RWPE2 (cell line): Measurements from ENCODE around the gene GUCY2D.
"Not testable (repeated sequence)": the region's sequence is repeated elsewhere in the genome, so short reads cannot be mapped to it uniquely, and the experiment has no call there.

Experiments
- ATAC-seq: fragments of 200-7000 bp; cut with Tn5 transposase; 3 replicates; pipeline ENCODE4 v1.9.1; 2021; ENCODE audit warnings: low read depth
- DNase-seq: peaks from one replicate; pipeline ENCODE4 v3.0.0-alpha.2; 2020; ENCODE audit warnings: low spot score
- H3K27ac ChIP-seq: fragments of 450-650 bp; 2 replicates; pipeline ENCODE4 v1.5.1; 2017; ENCODE audit warnings: mild to moderate bottlenecking; ENCODE audit not compliant: poor library complexity, severe bottlenecking
- H3K27me3 ChIP-seq: fragments of 250-450 bp; sonication (Bioruptor Pico); 2 replicates; pipeline ENCODE4 v1.5.1; 2021; ENCODE audit warnings: mild to moderate bottlenecking, moderate library complexity; ENCODE audit not compliant: insufficient read depth, poor library complexity, severe bottlenecking
- H3K36me3 ChIP-seq: fragments of 250-450 bp; sonication (Bioruptor Pico); 2 replicates; pipeline ENCODE4 v1.5.1; 2020; ENCODE audit warnings: low read depth, mild to moderate bottlenecking, moderate library complexity
- H3K4me1 ChIP-seq: fragments of 250-450 bp; sonication (Bioruptor Pico); 2 replicates; pipeline ENCODE4 v1.5.1; 2021; ENCODE audit warnings: mild to moderate bottlenecking, moderate library complexity; ENCODE audit not compliant: insufficient read depth, poor library complexity, severe bottlenecking
- H3K4me3 ChIP-seq: fragments of 250-450 bp; sonication (Bioruptor Pico); 2 replicates; pipeline ENCODE4 v1.5.1; 2021; ENCODE audit warnings: mild to moderate bottlenecking, moderate library complexity; ENCODE audit not compliant: severe bottlenecking
- H3K9me3 ChIP-seq: fragments of 250-450 bp; sonication (Bioruptor Pico); 2 replicates; pipeline ENCODE4 v1.5.1; 2021; ENCODE audit warnings: mild to moderate bottlenecking, moderate library complexity; ENCODE audit not compliant: severe bottlenecking
- CTCF ChIP-seq: fragments of 450-650 bp; IDR thresholded peaks from one replicate; pipeline ENCODE4 v1.5.1; 2017; ENCODE audit warnings: mild to moderate bottlenecking, moderate library complexity; ENCODE audit not compliant: poor library complexity, severe bottlenecking

GUCY2D gene

GRCh38 chr17:8019665-8020650, 17.5 kb downstream of the GUCY2D start:
- H3K4me3 ChIP-seq = no peak overlapping the region
- H3K9me3 ChIP-seq = no peaks in the 10 kb centered on the region
- peak; percentile 80 for ATAC-seq
- peak overlapping the region; percentile 87 for H3K27ac ChIP-seq
- H3K36me3 ChIP-seq = no peaks in the 10 kb centered on the region
- peaks cover 35% of the 10 kb centered on the region for H3K4me1 ChIP-seq
- no peak for TF ChIP-seq CTCF
- H3K27me3 ChIP-seq = no peaks in the 10 kb centered on the region
- DNase-seq = no peak

- no peak for ATAC-seq
- Histone ChIP-seq H3K36me3 (no peaks in the 10 kb centered on the region), H3K4me3 (no peak overlapping the region), H3K4me1 (peaks cover 35% of the 10 kb centered on the region), H3K27ac (peak overlapping the region; percentile 87), H3K27me3 (no peaks in the 10 kb centered on the region), H3K9me3 (no peaks in the 10 kb centered on the region)
- DNase-seq = no peak
- no peak for TF ChIP-seq CTCF
These were observed 18.6 kb downstream of the GUCY2D start for GRCh38 chr17:8020776-8021564.

- Histone ChIP-seq H3K4me1 (peaks cover 34% of the 10 kb centered on the region), H3K4me3 (no peak overlapping the region), H3K9me3 (no peaks in the 10 kb centered on the region), H3K36me3 (no peaks in the 10 kb centered on the region), H3K27ac (no peak overlapping the region), H3K27me3 (no peaks in the 10 kb centered on the region)
- TF ChIP-seq CTCF = no peak
- no peak for ATAC-seq
- peak; percentile 37 for DNase-seq
These were observed 19.3 kb downstream of the GUCY2D start for GRCh38 chr17:8021565-8022359.

GRCh38 chr17:8022360-8023003, 20.1 kb downstream of the GUCY2D start:
- H3K27me3 ChIP-seq = no peaks in the 10 kb centered on the region
- TF ChIP-seq CTCF = no peak
- no peak for ATAC-seq
- no peaks in the 10 kb centered on the region for H3K9me3 ChIP-seq
- H3K27ac ChIP-seq = no peak overlapping the region
- H3K36me3 ChIP-seq = no peaks in the 10 kb centered on the region
- peaks cover 27% of the 10 kb centered on the region for H3K4me1 ChIP-seq
- DNase-seq = peak; percentile 7
- no peak overlapping the region for H3K4me3 ChIP-seq

- not testable (repeated sequence) for H3K27me3 ChIP-seq, ATAC-seq, H3K4me3 ChIP-seq, H3K36me3 ChIP-seq, H3K4me1 ChIP-seq, H3K27ac ChIP-seq, H3K9me3 ChIP-seq
- peak; percentile 9 for DNase-seq
These were observed 21.7 kb downstream of the GUCY2D start for GRCh38 chr17:8024161-8024560.
